ENCODE measurements around the gene FARP1.

Gene FARP1

GRCh38 chr13:98141509-98142379, 1.1 kb upstream of the FARP1 start:
- DNase-seq = peak; percentile 50

- DNase-seq = no peak
Measured at GRCh38 chr13:98143157-98143553, 261 bp downstream of the FARP1 start.

GRCh38 chr13:98143601-98144026, 720 bp downstream of the FARP1 start:
- DNase-seq = peak; percentile 22

GRCh38 chr13:98144027-98144741, 1.3 kb downstream of the FARP1 start:
- peak; percentile 19 for DNase-seq

GRCh38 chr13:98144801-98145350, 2.0 kb downstream of the FARP1 start:
- DNase-seq = no peak

GRCh38 chr13:98147521-98147920, 4.6 kb downstream of the FARP1 start:
- DNase-seq = no peak

- no peak for DNase-seq
Measured at GRCh38 chr13:98150832-98151479, 8.1 kb downstream of the FARP1 start.

GRCh38 chr13:98155475-98156109, 12.7 kb downstream of the FARP1 start:
- DNase-seq = no peak

GRCh38 chr13:98156259-98156658, 13.4 kb downstream of the FARP1 start:
- no peak for DNase-seq

- DNase-seq = no peak
Measured at GRCh38 chr13:98157188-98157587, 14.3 kb downstream of the FARP1 start.

- no peak for DNase-seq
Measured at GRCh38 chr13:98157609-98158008, 14.7 kb downstream of the FARP1 start.

- no peak for DNase-seq
Measured at GRCh38 chr13:98158172-98158899, 15.4 kb downstream of the FARP1 start.

GRCh38 chr13:98162935-98163334, 20.0 kb downstream of the FARP1 start:
- DNase-seq = no peak

- DNase-seq = no peak
Measured at GRCh38 chr13:98169331-98169730, 26.4 kb downstream of the FARP1 start.

GRCh38 chr13:98171900-98172589, 29.2 kb downstream of the FARP1 start:
- DNase-seq = no peak

- no peak for DNase-seq
Measured at GRCh38 chr13:98172590-98173422, 29.9 kb downstream of the FARP1 start.

- no peak for DNase-seq
Measured at GRCh38 chr13:98173431-98174152, 30.7 kb downstream of the FARP1 start.

GRCh38 chr13:98174307-98174706, 31.4 kb downstream of the FARP1 start:
- DNase-seq = no peak

- DNase-seq = no peak
Measured at GRCh38 chr13:98175043-98175442, 32.1 kb downstream of the FARP1 start.

- DNase-seq = peak; percentile 53
Measured at GRCh38 chr13:98175823-98176222, 32.9 kb downstream of the FARP1 start.

Measured in DMS53 (cell line).